ENCODE data around the gene GNG8.

GNG8 gene

GRCh38 chr19:46626446-46626845 is 9.6 kb downstream of the GNG8 start:
- H3K9me3 ChIP-seq (ENCODE audit: control insufficient read depth, low read length): no peaks in the 10 kb centered on the region
- H3K4me2 ChIP-seq (ENCODE audit: low read length): no peak overlapping the region
- no peak overlapping the region for H2AFZ ChIP-seq
- H3K27me3 ChIP-seq (ENCODE audit: control insufficient read depth, insufficient read depth, low read length): no peaks in the 10 kb centered on the region
- no peak overlapping the region for H3K4me3 ChIP-seq (ENCODE audit: low read depth, low read length)
- no peak for TF ChIP-seq CTCF (IDR thresholded peaks at IDR 0.05)
- H3K4me1 ChIP-seq: no peaks in the 10 kb centered on the region
- no peaks in the 10 kb centered on the region for H3K36me3 ChIP-seq (ENCODE audit: control insufficient read depth, insufficient read depth, low read length)
- no peaks in the 10 kb centered on the region for H3K79me2 ChIP-seq
- H3K27ac ChIP-seq: peak overlapping the region; percentile 56
- H3K9ac ChIP-seq: no peak overlapping the region

GRCh38 chr19:46625731-46626130 is 10.3 kb downstream of the GNG8 start:
- Histone ChIP-seq H3K4me3 (ENCODE audit: low read depth, low read length) (no peak overlapping the region), H3K36me3 (ENCODE audit: control insufficient read depth, insufficient read depth, low read length) (no peaks in the 10 kb centered on the region), H3K27me3 (ENCODE audit: control insufficient read depth, insufficient read depth, low read length) (no peaks in the 10 kb centered on the region), H2AFZ (no peak overlapping the region), H3K9ac (no peak overlapping the region), H3K9me3 (ENCODE audit: control insufficient read depth, low read length) (no peaks in the 10 kb centered on the region), H3K27ac (peak overlapping the region; percentile 56), H3K79me2 (no peaks in the 10 kb centered on the region), H3K4me1 (no peaks in the 10 kb centered on the region), H3K4me2 (ENCODE audit: low read length) (no peak overlapping the region)
- TF ChIP-seq CTCF (IDR thresholded peaks at IDR 0.05): no peak

- Histone ChIP-seq H3K9ac (no peak within 1 kb of the TSS), H3K4me1 (no peaks in the 10 kb centered on the region), H3K27me3 (ENCODE audit: control insufficient read depth, insufficient read depth, low read length) (no peaks in the 10 kb centered on the region), H3K9me3 (ENCODE audit: control insufficient read depth, low read length) (no peaks in the 10 kb centered on the region), H3K4me2 (ENCODE audit: low read length) (no peak within 1 kb of the TSS), H3K36me3 (ENCODE audit: control insufficient read depth, insufficient read depth, low read length) (no peaks in the 10 kb centered on the region), H3K27ac (peak within 1 kb of the TSS; percentile 56), H2AFZ (no peak within 1 kb of the TSS), H3K4me3 (ENCODE audit: low read depth, low read length) (no peak within 1 kb of the TSS), H3K79me2 (no peaks in the 10 kb centered on the region)
- TF ChIP-seq CTCF (IDR thresholded peaks at IDR 0.05): no peak
Measured at GRCh38 chr19:46624958-46625661, 10.9 kb downstream of the GNG8 start, which contains the start of gene PTGIR. TSS of gene PTGIR (minus strand) at chr19:46625089. CDS start at chr19:46624225, 864 bp downstream.

GRCh38 chr19:46623915-46624502 is 12.0 kb downstream of the GNG8 start:
- no peak overlapping the region for H3K4me3 ChIP-seq (ENCODE audit: low read depth, low read length)
- H3K4me1 ChIP-seq: no peaks in the 10 kb centered on the region
- H3K27ac ChIP-seq: no peak overlapping the region
- H3K27me3 ChIP-seq (ENCODE audit: control insufficient read depth, insufficient read depth, low read length): no peaks in the 10 kb centered on the region
- H3K79me2 ChIP-seq: no peaks in the 10 kb centered on the region
- no peaks in the 10 kb centered on the region for H3K36me3 ChIP-seq (ENCODE audit: control insufficient read depth, insufficient read depth, low read length)
- no peak for TF ChIP-seq CTCF (IDR thresholded peaks at IDR 0.05)
- no peak overlapping the region for H3K9ac ChIP-seq
- no peaks in the 10 kb centered on the region for H3K9me3 ChIP-seq (ENCODE audit: control insufficient read depth, low read length)
- H3K4me2 ChIP-seq (ENCODE audit: low read length): no peak overlapping the region
- no peak overlapping the region for H2AFZ ChIP-seq

- no peak overlapping the region for H3K4me2 ChIP-seq (ENCODE audit: low read length)
- no peak overlapping the region for H3K4me3 ChIP-seq (ENCODE audit: low read depth, low read length)
- H3K4me1 ChIP-seq: no peaks in the 10 kb centered on the region
- no peaks in the 10 kb centered on the region for H3K79me2 ChIP-seq
- no peak overlapping the region for H3K27ac ChIP-seq
- no peaks in the 10 kb centered on the region for H3K36me3 ChIP-seq (ENCODE audit: control insufficient read depth, insufficient read depth, low read length)
- no peak overlapping the region for H3K9ac ChIP-seq
- no peak overlapping the region for H2AFZ ChIP-seq
- no peaks in the 10 kb centered on the region for H3K27me3 ChIP-seq (ENCODE audit: control insufficient read depth, insufficient read depth, low read length)
- TF ChIP-seq CTCF (IDR thresholded peaks at IDR 0.05): no peak
- no peaks in the 10 kb centered on the region for H3K9me3 ChIP-seq (ENCODE audit: control insufficient read depth, low read length)
Measured at GRCh38 chr19:46622118-46622446, 13.9 kb downstream of the GNG8 start.

All from parathyroid adenoma (tissue), 2 donors.